HG02588 (cell line): Measurements from ENCODE around the gene UBE2D2.

Source experiments
- ATAC-seq: cut with Tn5 transposase; IDR thresholded peaks from one replicate; pipeline ENCODE4 v1.9.1; 2021; ENCODE audit warnings: mild to moderate bottlenecking, moderate library complexity; ENCODE audit not compliant: unreplicated experiment

Gene UBE2D2

DNA sequence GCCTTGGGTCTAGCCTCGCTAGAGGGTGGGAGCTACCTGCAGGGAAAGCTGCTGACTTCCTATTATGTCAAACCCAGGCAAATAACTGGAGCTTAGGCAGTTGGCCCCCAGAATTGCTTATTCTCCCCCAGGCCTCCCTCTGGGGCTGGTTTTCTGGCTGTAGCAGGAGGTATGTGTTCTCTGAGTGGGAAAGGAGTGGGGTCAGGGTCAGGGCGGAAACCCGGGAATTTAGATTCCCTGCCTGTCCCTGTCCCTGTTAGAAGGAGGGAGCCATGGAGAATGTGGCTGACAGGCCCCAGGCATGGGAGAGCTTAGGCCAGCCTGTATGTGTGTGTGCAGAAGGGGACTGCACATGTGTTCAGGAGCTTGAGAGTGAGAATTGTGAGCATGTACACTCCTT, 73.4 kb downstream of the UBE2D2 start:
- no peak for ATAC-seq

DNA sequence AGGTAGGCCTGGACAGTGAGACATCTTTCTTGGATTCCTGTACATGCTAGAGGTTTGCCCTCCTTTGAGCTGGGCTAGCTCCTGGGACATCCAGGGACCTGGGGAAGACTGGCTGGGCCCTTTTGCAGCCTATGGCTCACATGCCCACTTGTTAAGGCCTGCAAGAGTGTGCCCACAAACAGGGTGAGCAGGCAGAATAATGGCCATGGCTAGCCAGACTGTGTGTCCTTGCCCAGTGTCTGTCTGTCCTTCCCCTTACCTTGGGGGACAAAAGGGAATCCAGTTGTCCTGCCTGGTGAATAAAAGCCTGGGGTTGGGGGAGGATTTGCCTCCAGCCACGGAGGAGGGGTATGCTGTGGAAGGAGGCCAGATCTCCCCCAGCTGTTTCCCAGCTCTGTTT, 74.1 kb downstream of the UBE2D2 start:
- ATAC-seq = no peak

DNA sequence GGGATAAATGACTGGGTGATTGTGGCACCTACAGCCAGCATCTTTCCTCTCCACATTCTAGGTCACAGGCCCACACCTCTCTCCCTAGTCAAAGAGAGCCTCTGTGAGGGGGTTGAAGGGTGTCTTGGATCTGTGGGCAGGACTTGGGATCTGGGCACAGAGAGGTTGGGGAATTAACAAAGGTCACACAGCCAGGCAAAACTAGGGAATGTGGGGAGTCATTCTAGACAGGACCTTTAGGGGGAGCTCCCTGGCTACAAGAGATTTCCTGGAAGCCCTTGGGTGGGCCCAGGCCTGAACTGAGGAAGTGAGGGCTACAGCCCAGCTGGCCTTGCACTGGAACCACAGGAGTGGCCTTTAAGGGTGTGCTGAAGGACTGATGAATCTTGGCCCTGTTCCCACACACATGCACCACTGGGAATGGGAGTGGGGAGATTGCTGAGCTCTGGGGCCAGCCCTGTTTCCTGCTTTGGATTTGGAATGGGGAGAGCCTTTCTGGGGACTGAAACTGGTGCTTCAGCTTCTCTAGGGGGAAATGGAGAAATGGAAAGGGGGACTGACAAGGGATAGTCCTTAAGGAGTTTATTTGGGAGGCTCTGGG, 74.6 kb downstream of the UBE2D2 start:
- ATAC-seq = no peak

DNA sequence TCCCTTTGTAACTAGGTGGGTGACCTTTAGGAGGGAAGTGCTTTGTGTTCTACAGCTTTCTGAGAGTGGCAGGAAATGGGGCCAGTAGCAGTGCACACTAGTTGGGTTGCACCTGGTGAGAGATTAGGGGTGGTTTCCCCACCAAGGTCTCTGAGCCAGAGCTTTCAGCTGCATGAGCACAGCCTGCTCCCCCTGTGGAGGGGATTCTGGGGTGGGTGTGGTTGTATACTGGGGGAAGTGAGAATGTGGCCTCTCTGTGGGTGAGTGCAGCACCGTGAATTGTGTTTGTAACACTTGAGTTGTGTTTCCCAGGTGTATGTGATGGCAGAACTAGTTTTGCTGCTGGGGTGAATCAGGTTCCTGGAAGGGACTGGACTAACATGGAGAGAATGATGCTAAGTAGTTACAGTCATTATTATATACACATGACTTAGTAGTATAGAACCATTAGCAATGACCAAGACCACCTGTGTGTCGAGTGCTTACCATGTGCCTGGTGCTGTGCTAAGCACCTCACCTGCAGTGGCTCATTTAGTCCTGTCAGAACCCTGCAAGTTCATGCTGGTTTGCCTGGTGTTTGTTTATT, 75.2 kb downstream of the UBE2D2 start:
- ATAC-seq = peak; percentile 64

DNA sequence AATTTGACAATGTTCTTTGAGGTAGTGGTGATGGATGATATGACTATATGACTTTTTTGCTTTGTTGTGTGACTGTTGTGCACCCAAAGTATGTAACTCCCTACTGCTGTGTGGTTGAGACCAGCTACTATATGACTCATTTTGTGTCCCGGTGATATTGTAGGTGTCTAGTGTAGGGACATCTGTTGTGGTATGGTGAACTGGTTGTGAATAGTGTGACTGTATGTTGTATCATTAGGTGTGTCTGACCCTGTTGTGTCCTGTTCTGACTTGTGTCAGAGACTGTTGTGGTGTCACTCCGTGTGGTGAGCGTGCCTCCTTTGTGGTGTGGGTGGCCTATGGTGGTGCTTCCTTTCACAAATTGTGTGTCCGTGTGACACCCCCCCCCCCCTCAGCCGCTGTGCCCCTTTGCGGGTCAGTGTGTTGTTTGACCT, 75.9 kb downstream of the UBE2D2 start:
- no peak for ATAC-seq

DNA sequence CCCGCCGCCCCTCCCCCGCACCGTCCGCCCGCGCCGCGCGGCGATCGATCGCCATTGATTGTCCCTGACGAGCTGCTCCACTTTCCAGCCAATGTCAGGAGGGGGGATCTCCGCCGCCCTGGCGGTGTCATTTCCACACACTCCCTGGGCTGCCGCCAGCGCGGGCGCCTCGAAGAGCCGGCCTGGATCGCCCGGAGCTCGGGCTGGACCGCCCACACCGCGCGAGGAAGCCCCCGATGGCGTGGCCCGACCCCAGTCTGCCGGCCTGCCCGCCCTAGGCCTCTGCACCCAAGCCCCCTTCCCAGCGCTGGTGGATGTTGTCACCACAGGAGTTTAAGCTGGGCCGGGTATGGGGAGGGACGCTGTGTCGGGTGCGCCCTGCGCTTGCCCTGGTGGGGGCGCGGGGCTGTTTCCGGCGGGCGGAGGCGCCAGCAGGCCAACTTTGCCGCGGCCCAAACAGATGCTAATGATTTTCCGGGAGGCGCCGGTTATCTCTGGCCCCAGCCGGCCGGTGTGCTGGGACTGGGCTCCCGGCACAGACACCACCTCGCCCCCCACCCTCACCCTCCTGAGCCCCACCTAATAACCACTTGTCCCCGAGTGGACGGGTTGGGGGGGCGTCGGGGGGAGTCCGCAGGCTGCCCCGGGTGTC, 76.4 kb downstream of the UBE2D2 start:
- no peak for ATAC-seq

DNA sequence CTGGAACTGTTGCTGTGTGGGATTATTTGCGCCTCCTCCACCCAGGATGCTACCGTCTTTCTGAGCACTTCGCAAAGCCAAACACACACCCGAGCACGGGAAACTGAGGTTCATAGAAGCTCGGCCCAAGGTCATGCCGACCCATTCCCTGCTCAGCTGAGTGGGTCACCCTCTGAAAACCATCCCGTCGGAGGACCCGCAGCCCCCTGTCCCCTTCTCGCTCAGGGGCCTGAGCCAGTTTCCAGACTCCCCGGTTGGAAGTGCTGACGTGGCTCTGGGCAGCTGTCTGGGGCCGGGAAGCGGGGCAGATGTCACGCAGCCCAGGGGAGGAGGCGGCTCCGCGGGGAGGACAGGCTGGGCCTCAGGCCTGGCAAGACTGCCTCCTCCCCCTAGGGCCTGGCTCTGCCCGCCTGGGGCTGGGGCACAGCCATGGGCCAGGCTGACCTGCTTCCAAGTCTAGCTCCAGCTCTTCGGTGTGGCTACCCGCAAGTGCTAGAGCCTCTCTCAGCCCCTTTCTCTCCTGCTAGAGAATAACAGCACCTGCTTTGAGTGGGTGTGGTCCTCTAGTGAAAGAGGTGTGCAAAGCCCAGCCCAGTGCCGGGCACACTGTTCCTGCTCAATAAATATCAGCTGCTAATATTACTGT, 77.1 kb downstream of the UBE2D2 start:
- ATAC-seq = no peak

DNA sequence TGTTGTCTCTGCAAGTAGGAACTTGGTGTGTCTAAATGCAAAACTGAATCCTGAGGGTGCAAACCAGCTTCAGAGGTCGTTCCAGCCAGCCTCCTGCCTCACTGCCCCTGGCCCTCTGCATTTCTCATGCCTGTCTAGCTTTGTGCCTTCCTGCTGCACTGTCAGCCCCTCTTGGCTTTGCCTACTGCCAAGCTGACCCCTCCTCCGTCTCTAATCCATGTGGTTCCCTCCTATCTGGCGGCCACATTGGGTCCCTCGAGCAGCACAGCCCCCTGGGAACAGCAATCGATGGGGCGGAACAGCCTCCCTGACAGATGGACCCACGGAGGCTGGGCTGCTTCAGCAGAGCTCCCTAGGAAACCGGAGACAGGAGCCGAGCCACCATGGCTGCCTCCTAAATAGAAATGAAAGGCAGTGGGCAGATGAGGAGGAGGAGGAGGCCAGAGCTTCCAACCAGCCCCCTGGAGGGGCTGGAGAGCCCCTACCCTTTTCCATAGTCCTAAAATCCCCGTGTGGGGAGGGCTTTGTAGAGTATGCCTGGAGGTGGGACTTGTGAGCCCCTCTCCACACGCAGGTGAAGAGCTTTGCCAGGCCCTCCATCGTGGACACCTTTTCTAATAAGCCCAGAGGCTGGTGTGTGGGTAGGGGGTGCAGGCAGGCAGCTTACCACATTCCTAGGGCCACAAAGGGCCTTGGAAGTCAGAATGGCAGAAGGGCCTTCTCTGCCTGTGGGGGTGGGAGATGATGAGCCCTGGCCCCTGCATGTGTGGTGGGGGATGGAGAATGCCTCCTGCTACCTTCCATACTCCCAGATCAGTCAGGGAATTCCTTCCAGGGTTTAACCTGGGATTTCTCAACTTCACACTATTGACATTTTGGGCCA, 77.8 kb downstream of the UBE2D2 start:
- no peak for ATAC-seq

DNA sequence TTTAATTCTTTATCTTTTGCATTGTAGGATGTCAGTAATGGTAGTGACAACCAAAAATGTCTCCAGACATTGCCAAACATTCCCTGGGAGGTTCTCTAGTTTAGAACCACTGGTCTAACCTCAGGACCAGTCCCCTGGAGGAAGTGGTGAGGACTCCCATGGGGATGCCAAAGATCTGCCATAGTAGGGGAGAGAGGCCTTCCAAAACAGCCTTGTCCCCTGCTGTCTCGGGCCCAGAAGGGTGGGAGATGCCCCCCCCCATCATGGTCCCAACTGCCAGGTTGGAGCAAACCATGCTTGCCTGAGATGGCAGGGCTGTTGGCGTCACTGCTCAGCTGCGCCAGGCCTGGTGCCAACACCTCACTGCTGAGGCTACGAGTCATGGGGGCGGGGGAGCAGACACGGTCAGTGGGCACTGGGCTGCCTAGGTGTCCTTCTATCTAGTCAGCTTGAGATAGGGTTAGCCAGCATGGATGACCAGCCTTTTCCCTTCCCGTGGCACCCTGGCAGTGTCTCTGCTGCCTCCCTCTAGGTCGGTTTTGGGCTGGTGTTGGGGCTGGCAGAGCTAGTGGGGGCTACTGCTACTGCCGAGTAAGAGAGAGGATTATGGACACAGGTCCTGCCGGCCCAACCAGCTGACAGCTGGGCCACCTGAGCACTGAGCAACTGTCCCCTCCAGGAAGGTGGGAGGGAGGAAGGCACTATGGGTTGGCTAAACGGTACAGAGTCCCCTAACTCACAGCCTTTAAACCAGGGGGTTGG, 78.7 kb downstream of the UBE2D2 start:
- ATAC-seq = no peak

DNA sequence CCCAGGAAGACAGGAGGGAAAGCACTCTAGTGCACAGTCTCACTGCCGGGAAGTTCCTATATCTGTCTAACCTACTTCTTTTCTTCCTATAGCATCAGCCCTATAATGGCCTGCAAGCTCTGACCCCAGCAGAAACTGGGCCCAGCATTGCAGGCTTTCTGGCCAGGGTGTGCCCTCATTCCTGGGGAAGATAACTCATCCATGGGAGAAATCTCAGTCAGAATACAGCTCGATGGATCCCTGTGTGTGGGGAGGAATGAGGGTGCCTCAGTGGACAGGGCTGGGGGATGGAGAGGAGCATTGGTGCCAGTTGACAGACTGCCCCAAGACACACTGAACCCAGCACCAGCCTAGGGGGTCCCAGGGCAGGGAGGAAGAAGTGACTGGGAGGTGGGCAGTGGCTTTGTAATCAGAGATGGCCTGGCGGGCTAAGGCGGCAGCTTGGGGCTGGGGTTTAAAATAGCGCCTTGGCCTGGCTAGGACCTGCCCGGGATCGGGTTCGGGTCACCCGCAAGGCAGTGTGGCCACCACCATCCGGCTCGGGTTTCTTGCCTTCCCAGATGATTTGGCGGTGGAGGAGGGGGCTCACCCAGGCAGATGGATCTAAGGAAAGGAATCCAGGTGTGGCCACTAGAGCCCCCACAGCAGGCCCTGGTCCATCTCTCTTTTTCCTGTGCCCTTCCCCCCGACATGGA, 79.4 kb downstream of the UBE2D2 start:
- ATAC-seq = no peak

DNA sequence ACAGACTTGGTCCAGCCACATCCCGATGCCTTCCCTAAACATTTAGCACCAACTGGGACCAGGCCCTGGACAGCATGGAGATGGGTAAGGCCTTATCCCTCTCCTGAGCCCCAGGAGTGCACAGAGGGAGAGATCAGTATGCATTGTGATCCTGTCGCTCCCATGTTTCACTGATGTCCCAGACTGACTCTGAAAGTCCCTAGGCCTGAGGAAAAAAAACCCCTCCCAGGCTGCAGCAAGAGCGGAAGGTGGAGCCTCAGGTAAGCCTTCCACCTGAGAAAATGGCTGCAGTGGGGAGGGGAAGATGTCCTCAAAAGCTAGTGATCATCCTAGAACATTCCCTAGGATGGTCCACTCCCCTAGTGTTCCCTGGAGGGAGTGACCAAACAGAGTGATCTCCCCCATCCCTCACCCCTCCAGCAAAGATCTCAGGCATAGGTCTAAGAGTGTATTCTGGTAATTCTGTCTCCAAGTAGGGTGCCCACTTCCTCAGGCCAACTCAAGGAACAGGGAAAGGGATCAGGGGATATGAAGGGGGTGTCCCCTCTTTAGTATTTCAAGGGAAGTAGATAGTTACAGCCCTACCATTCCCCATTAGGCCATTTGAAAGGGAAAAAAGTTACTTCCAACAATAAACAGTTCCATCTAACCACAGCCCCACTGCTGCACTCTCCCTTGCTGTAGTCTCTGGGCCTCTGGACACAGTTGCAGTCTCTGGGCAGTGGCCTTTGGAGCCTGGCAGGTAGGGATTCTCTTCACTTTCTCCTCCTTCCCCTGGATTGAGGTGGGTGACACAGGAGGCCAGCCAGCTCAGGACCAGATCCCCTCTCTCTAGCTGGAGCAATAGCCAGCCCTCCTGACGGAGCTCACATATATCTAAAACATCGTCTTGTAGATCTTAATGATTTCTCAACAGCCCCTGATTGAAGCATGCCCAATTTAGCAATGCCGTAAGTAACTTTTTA, 80.3 kb downstream of the UBE2D2 start:
- no peak for ATAC-seq

DNA sequence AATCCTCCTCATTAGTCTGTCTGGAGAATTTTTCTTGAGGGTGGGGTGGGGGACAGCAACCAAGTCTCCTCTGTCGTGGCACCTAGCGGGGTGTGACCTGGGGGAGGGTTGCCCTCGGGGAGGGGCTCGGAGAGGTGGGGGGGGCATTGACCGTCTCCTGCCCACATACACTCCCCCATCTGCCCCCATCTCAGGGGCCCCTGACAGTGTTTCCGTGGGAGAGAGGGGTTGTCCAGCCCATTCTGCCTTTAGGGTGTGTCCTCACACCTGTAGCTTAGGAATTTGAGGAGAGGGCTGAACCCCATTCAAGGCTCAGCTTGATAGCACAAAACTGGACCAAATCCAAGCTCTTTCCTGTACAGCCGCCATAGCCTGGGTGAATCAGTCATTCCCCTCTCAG, 81.1 kb downstream of the UBE2D2 start:
- ATAC-seq = no peak

DNA sequence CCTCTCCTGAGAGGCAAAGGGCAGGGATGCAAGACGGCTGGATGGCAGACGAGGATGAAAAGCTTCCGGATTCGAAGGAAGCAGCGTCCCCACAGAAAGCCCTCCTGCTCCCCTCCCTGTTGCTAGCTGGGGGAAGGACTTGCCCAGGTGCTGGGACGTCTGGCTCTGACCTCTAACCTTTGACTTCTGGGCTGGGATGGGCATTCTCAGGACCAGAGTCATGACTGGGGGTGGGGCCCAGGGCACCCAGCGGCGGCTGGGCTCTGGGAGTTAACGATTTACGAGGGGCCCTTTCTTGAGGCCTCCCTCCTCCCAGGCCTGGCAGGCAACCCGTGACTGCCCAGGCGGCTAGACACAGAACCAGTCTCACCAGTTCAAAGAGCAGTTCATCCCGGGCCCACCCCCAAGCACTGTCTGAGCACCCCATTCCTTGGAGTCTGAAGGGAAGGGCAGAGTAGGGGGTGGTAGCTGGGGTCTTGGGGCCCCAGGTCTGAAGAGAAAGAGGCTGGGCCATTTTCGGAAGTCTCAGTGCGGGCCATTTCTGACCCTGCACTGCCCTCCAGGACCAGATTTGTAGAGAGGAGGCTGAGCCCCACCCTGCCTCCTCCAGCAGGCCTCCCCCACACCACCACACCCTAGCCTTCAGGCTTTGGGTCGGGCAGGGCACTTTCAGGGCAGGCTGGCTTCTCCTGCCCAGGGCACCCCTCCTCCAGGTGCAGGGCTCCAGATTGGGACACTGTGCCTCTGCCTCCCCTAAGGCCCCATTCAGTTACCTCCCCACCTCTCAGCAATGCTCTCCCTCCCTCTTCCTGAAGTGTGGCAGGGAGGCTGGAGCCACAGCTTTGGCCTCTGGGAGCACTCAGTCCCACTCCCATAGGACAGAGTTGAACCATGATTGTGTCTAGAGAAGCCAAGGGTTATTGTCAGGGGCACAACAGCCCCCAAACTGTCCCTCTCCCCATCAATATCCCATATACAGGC, 82.0 kb downstream of the UBE2D2 start:
- ATAC-seq = no peak

DNA sequence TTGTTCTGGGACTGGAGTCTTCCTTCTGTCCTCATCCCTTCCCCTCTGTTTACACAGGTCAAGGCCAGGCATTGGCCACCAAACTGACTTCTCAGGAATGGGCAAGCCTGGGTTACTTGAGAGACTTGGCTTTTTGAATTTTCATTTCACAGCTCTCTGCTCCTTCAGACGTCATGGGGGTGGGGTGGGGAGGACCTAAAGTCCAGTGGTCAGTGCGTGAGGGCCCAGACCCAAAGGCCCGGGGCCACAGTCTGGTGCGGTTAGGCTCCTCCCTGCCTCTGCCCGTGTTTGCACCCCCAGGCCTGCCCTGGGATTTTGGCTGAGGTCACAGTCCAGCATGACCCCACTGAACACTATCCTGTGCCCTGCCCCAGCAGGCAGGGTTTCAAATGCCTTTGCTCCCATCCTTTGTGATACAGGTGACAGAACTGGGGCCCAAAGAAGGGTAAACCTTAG, 82.9 kb downstream of the UBE2D2 start:
- ATAC-seq = no peak

DNA sequence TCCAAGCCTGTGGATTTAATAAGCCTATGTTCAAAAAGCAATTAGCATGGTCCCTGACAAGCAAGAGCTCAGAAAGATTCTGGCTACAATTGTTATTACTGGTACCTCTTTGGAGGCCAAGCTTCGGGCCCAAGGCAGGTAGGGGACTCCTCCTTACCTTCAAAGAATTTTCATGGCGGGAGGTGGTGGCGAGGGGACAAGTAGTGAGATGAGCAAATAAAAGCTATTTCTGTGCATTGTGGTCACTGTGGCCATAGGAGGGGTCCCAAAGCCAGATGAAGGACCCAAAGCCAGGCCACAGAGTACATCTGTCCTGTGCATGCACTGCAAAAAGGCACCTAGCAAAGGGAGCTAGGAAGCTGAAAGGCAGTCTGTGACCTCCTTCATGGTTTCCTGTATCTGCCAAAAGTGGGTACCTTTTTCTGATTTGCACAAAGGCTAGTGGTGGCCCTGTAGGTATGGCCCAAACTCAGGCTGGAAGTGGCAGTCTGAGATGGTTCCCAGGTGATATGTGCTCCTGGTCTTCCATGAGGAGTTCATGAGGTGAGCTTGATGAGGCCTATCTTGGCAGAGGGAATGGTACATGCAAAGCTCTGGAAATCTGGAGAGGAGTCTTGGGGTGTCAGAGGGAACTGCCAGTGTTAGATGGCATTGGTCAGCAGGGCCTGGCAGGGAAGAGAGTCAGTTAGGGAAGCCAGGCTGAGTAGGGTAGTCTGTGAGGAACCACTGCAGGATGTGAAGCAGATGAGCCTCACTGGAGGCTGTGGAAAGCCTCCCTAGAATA, 83.7 kb downstream of the UBE2D2 start:
- ATAC-seq = no peak

DNA sequence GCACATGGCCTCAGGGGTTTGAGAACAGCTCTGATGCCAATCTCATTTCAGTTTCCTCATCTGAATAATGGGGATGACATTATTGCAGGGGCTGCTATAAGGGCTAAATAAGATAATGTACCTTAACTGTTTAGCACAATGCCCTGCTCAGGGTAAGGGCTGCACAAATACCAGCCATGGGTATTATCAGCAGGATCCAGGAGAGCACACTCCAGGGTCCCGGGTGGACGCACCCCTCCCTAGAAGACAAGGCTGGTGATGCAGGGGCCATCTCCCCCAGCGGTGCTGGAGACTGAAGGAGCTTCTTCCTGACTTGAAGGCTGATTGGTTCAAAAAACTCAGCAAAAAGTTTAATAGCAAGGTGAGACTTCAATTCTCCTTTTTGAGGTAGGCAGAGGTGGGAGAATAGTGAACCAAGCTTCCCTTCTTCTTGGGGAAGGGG, 84.3 kb downstream of the UBE2D2 start:
- ATAC-seq = no peak

DNA sequence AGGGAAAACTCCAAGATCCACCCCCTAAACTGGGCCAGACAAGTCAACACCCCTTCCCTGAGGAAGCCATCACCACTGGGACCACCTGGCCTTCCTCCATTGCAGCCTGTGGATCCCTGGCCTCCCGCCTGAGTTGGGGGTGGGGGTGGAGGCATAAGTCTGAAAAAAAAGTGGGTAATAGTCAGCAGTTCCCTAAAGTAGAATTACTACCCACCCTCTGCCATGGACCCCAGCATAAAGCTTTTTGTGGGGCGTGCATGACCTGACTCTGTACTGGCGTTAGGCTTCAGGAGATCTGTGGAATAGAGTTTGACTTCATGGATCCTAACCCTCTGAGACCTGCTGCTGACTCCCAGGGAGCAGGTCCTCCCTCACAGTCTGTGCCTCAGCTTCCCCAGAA, 85.0 kb downstream of the UBE2D2 start:
- no peak for ATAC-seq
